Vagina (tissue), 2 donors: ENCODE measurements around the gene CCL19.

Experiments
- POLR2A ChIP-seq, 2 donors: fragments of 450-650 bp; IDR thresholded peaks; one replicate each; pipeline ENCODE4 v1.6.1; 2017; ENCODE audit warnings: antibody characterized with exemption in 2 of 2, mild to moderate bottlenecking in 2 of 2, moderate library complexity in 2 of 2
- POLR2AphosphoS5 ChIP-seq, 2 donors: sonication (generic); formaldehyde crosslinking; IDR thresholded peaks; one replicate each; pipeline ENCODE4 v1.9.0; 2017; ENCODE audit warnings: antibody characterized with exemption in 2 of 2, mild to moderate bottlenecking in 2 of 2, low read depth in 1 of 2; ENCODE audit not compliant: insufficient read depth in 1 of 2
- TF ChIP-seq, protein P1 (sequence below), 3 experiments: fragments of 450-650 bp in 2 of 3; fragments of 200-600 bp in 1 of 3; sonication (generic) in 1 of 3; IDR thresholded peaks; one replicate each; pipeline ENCODE4 v1.5.1; 2017 to 2019; ENCODE audit warnings: antibody characterized with exemption in 3 of 3, mild to moderate bottlenecking in 2 of 3, moderate library complexity in 2 of 3

GRCh38 chr9:34674440-34674839 is 16.6 kb downstream of the CCL19 start:
- TF ChIP-seq, protein P1, sequence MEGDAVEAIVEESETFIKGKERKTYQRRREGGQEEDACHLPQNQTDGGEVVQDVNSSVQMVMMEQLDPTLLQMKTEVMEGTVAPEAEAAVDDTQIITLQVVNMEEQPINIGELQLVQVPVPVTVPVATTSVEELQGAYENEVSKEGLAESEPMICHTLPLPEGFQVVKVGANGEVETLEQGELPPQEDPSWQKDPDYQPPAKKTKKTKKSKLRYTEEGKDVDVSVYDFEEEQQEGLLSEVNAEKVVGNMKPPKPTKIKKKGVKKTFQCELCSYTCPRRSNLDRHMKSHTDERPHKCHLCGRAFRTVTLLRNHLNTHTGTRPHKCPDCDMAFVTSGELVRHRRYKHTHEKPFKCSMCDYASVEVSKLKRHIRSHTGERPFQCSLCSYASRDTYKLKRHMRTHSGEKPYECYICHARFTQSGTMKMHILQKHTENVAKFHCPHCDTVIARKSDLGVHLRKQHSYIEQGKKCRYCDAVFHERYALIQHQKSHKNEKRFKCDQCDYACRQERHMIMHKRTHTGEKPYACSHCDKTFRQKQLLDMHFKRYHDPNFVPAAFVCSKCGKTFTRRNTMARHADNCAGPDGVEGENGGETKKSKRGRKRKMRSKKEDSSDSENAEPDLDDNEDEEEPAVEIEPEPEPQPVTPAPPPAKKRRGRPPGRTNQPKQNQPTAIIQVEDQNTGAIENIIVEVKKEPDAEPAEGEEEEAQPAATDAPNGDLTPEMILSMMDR (IDR thresholded peaks at IDR 0.05) = no peak
- no peak for TF ChIP-seq POLR2A (IDR thresholded peaks at IDR 0.05)
- TF ChIP-seq POLR2AphosphoS5 (IDR thresholded peaks at IDR 0.05; ENCODE audit: insufficient read depth in 1 of 2, low read depth in 1 of 2) = no peak
